GM18526 (cell line): ENCODE results near the gene CASZ1.

ENCODE experiments used
- POLR2A ChIP-seq: IDR thresholded peaks from 3 replicates; pipeline ENCODE4 v1.6.1; 2011; ENCODE audit not compliant: insufficient read length; ENCODE audit errors: extremely low read depth

CASZ1 gene

GRCh38 chr1:10776190-10776905 lies 20.1 kb downstream of the CASZ1 start:
- no peak for TF ChIP-seq POLR2A

- TF ChIP-seq POLR2A: no peak
Measured at GRCh38 chr1:10775763-10776162, 20.7 kb downstream of the CASZ1 start.

- TF ChIP-seq POLR2A: no peak
Measured at GRCh38 chr1:10774615-10775310, 21.7 kb downstream of the CASZ1 start.

- TF ChIP-seq POLR2A: no peak
Measured at GRCh38 chr1:10773851-10774614, 22.4 kb downstream of the CASZ1 start.

GRCh38 chr1:10773376-10773775 lies 23.1 kb downstream of the CASZ1 start:
- TF ChIP-seq POLR2A: no peak

GRCh38 chr1:10772711-10773110 lies 23.7 kb downstream of the CASZ1 start:
- no peak for TF ChIP-seq POLR2A

GRCh38 chr1:10771789-10772188 lies 24.7 kb downstream of the CASZ1 start:
- TF ChIP-seq POLR2A: no peak

GRCh38 chr1:10768552-10768951 lies 27.9 kb downstream of the CASZ1 start:
- no peak for TF ChIP-seq POLR2A

GRCh38 chr1:10767282-10767681 lies 29.2 kb downstream of the CASZ1 start:
- no peak for TF ChIP-seq POLR2A

GRCh38 chr1:10765734-10766478 lies 30.5 kb downstream of the CASZ1 start:
- TF ChIP-seq POLR2A: no peak

- no peak for TF ChIP-seq POLR2A
Measured at GRCh38 chr1:10765304-10765703, 31.1 kb downstream of the CASZ1 start.

GRCh38 chr1:10764296-10764798 lies 32.1 kb downstream of the CASZ1 start:
- TF ChIP-seq POLR2A: no peak

GRCh38 chr1:10762875-10763274 lies 33.6 kb downstream of the CASZ1 start:
- no peak for TF ChIP-seq POLR2A

- no peak for TF ChIP-seq POLR2A
Measured at GRCh38 chr1:10762153-10762523, 34.3 kb downstream of the CASZ1 start.

GRCh38 chr1:10761503-10762152 lies 34.8 kb downstream of the CASZ1 start:
- no peak for TF ChIP-seq POLR2A
